ENCODE results near the gene TCERG1L.

The TCERG1L gene

GRCh38 chr10:131274133-131274880 is 37.2 kb downstream of the TCERG1L start:
- no peaks in the 10 kb centered on the region for H3K9me3 ChIP-seq (ENCODE audit: control insufficient read depth, low read length)
- no peak overlapping the region for H3K27ac ChIP-seq
- H3K36me3 ChIP-seq (ENCODE audit: control insufficient read depth, insufficient read depth, low read length) = no peaks in the 10 kb centered on the region
- no peak overlapping the region for H3K9ac ChIP-seq
- no peak overlapping the region for H3K4me3 ChIP-seq (ENCODE audit: low read depth, low read length)
- H3K79me2 ChIP-seq = no peaks in the 10 kb centered on the region
- no peaks in the 10 kb centered on the region for H3K27me3 ChIP-seq (ENCODE audit: control insufficient read depth, insufficient read depth, low read length)
- no peak overlapping the region for H3K4me2 ChIP-seq (ENCODE audit: low read length)
- no peak for TF ChIP-seq CTCF (IDR thresholded peaks at IDR 0.05)
- H3K4me1 ChIP-seq = no peaks in the 10 kb centered on the region
- no peak overlapping the region for H2AFZ ChIP-seq

GRCh38 chr10:131273476-131273875 is 38.0 kb downstream of the TCERG1L start:
- Histone ChIP-seq H3K4me1 (no peaks in the 10 kb centered on the region), H2AFZ (no peak overlapping the region), H3K27ac (no peak overlapping the region), H3K27me3 (ENCODE audit: control insufficient read depth, insufficient read depth, low read length) (no peaks in the 10 kb centered on the region), H3K79me2 (no peaks in the 10 kb centered on the region), H3K36me3 (ENCODE audit: control insufficient read depth, insufficient read depth, low read length) (no peaks in the 10 kb centered on the region), H3K4me2 (ENCODE audit: low read length) (no peak overlapping the region), H3K4me3 (ENCODE audit: low read depth, low read length) (no peak overlapping the region), H3K9ac (no peak overlapping the region), H3K9me3 (ENCODE audit: control insufficient read depth, low read length) (no peaks in the 10 kb centered on the region)
- no peak for TF ChIP-seq CTCF (IDR thresholded peaks at IDR 0.05)

- H3K4me2 ChIP-seq (ENCODE audit: low read length) = no peak overlapping the region
- no peak overlapping the region for H2AFZ ChIP-seq
- H3K27me3 ChIP-seq (ENCODE audit: control insufficient read depth, insufficient read depth, low read length) = no peaks in the 10 kb centered on the region
- TF ChIP-seq CTCF (IDR thresholded peaks at IDR 0.05) = no peak
- H3K4me1 ChIP-seq = no peaks in the 10 kb centered on the region
- H3K36me3 ChIP-seq (ENCODE audit: control insufficient read depth, insufficient read depth, low read length) = no peaks in the 10 kb centered on the region
- H3K4me3 ChIP-seq (ENCODE audit: low read depth, low read length) = no peak overlapping the region
- no peak overlapping the region for H3K27ac ChIP-seq
- no peaks in the 10 kb centered on the region for H3K79me2 ChIP-seq
- H3K9ac ChIP-seq = no peak overlapping the region
- no peaks in the 10 kb centered on the region for H3K9me3 ChIP-seq (ENCODE audit: control insufficient read depth, low read length)
These were observed 38.5 kb downstream of the TCERG1L start for GRCh38 chr10:131272897-131273451.

- Histone ChIP-seq H3K4me1 (no peaks in the 10 kb centered on the region), H3K27me3 (ENCODE audit: control insufficient read depth, insufficient read depth, low read length) (no peaks in the 10 kb centered on the region), H3K4me3 (ENCODE audit: low read depth, low read length) (no peak overlapping the region), H3K9me3 (ENCODE audit: control insufficient read depth, low read length) (no peaks in the 10 kb centered on the region), H2AFZ (no peak overlapping the region), H3K4me2 (ENCODE audit: low read length) (no peak overlapping the region), H3K36me3 (ENCODE audit: control insufficient read depth, insufficient read depth, low read length) (no peaks in the 10 kb centered on the region), H3K27ac (no peak overlapping the region), H3K79me2 (no peaks in the 10 kb centered on the region), H3K9ac (no peak overlapping the region)
- no peak for TF ChIP-seq CTCF (IDR thresholded peaks at IDR 0.05)
These were observed 39.6 kb downstream of the TCERG1L start for GRCh38 chr10:131271966-131272365.
